GM23338 (cell line): ENCODE data around the gene TBX19. TPM values are rescaled to one million over a fixed set of nuclear protein-coding genes. Genes with fewer than 3 reads are reported as not detected.

Experiments
- ATAC-seq: fragments of 200-7000 bp; cut with Tn5 transposase; 3 replicates; pipeline ENCODE4 v1.9.1; 2020
- DNase-seq: peaks from one replicate; pipeline ENCODE4 v3.0.0-alpha.2; 2015; ENCODE audit warnings: low spot score
- H2AFZ ChIP-seq: fragments of 200-600 bp; sonication (generic); 2 replicates; pipeline ENCODE4 v1.8.0; 2016; ENCODE audit warnings: antibody characterized with exemption, mild to moderate bottlenecking, moderate library complexity
- H3F3A ChIP-seq: fragments of 200-600 bp; sonication (generic); replicated peaks from 2 replicates; pipeline ENCODE4 v1.8.0; 2017; ENCODE audit warnings: antibody characterized with exemption, mixed run types, low read depth
- H3K27ac ChIP-seq: fragments of 200-600 bp; sonication (generic); 2 replicates; pipeline ENCODE4 v1.6.1; 2016; ENCODE audit warnings: low read depth
- H3K27me3 ChIP-seq: fragments of 200-600 bp; sonication (generic); 2 replicates; pipeline ENCODE4 v1.8.0; 2016; ENCODE audit warnings: mild to moderate bottlenecking, mixed run types, moderate library complexity; ENCODE audit not compliant: insufficient read depth
- H3K36me3 ChIP-seq: fragments of 200-600 bp; sonication (generic); 2 replicates; pipeline ENCODE4 v1.8.0; 2016; ENCODE audit warnings: mild to moderate bottlenecking; ENCODE audit not compliant: insufficient read depth
- H3K4me1 ChIP-seq: fragments of 200-600 bp; sonication (generic); 2 replicates; pipeline ENCODE4 v1.8.0; 2016; ENCODE audit warnings: mild to moderate bottlenecking, moderate library complexity; ENCODE audit not compliant: insufficient read depth
- H3K4me2 ChIP-seq: fragments of 200-600 bp; sonication (generic); 2 replicates; pipeline ENCODE4 v1.7.1; 2017; ENCODE audit warnings: mixed run types
- H3K4me3 ChIP-seq: fragments of 200-600 bp; sonication (generic); 2 replicates; pipeline ENCODE4 v1.6.1; 2016; ENCODE audit warnings: mixed run types
- H3K79me2 ChIP-seq: fragments of 200-600 bp; sonication (generic); replicated peaks from 2 replicates; pipeline ENCODE4 v1.8.0; 2017; ENCODE audit warnings: mild to moderate bottlenecking; ENCODE audit not compliant: insufficient read depth
- H3K9me2 ChIP-seq: fragments of 200-600 bp; sonication (generic); 2 replicates; pipeline ENCODE4 v1.8.0; 2017; ENCODE audit not compliant: insufficient read depth
- H4K20me1 ChIP-seq: fragments of 200-600 bp; sonication (generic); replicated peaks from 2 replicates; pipeline ENCODE4 v1.8.0; 2017; ENCODE audit warnings: mild to moderate bottlenecking; ENCODE audit not compliant: insufficient read depth
- H3K27ac Mint-ChIP-seq: 2 replicates; pipeline ENCODE4 v1.8.0; 2020; ENCODE audit warnings: inconsistent platforms, mild to moderate bottlenecking, moderate library complexity, mixed read lengths
- H3K27me3 Mint-ChIP-seq: 3 replicates; pipeline ENCODE4 v1.8.0; 2022; ENCODE audit warnings: low read depth, mild to moderate bottlenecking, moderate library complexity, mixed read lengths, inconsistent platforms; ENCODE audit not compliant: insufficient read depth, poor library complexity
- H3K36me3 Mint-ChIP-seq: 3 replicates; pipeline ENCODE4 v1.8.0; 2021; ENCODE audit warnings: low read depth, mild to moderate bottlenecking, inconsistent platforms, moderate library complexity, mixed read lengths
- H3K4me1 Mint-ChIP-seq: 3 replicates; pipeline ENCODE4 v1.8.0; 2020; ENCODE audit warnings: mild to moderate bottlenecking, inconsistent platforms, mixed read lengths
- H3K4me3 Mint-ChIP-seq: 3 replicates; pipeline ENCODE4 v1.8.0; 2021; ENCODE audit warnings: moderate library complexity, mild to moderate bottlenecking, inconsistent platforms, mixed read lengths
- H3K9me3 Mint-ChIP-seq: 3 replicates; pipeline ENCODE4 v1.8.0; 2020; ENCODE audit warnings: moderate library complexity, mild to moderate bottlenecking, inconsistent platforms, mixed read lengths
- CREB1 ChIP-seq: fragments of 250-450 bp; sonication (Bioruptor Pico); IDR thresholded peaks from 2 replicates; pipeline ENCODE4 v1.5.0; 2020; ENCODE audit warnings: low read depth, mild to moderate bottlenecking, moderate library complexity
- EZH2 ChIP-seq: fragments of 200-600 bp; sonication (generic); IDR thresholded peaks from one replicate; pipeline ENCODE4 v1.8.0; 2017; ENCODE audit warnings: antibody characterized with exemption, mild to moderate bottlenecking, low read depth; ENCODE audit not compliant: unreplicated experiment
- EZH2phosphoT487 ChIP-seq: fragments of 200-600 bp; sonication (generic); IDR thresholded peaks from one replicate; pipeline ENCODE4 v1.8.1; 2018; ENCODE audit warnings: antibody characterized with exemption; ENCODE audit not compliant: unreplicated experiment
- JUNB ChIP-seq: IDR thresholded peaks from one replicate; pipeline ENCODE4 v1.6.1; 2016; ENCODE audit warnings: antibody characterized with exemption; ENCODE audit not compliant: unreplicated experiment
- POLR2AphosphoS5 ChIP-seq: IDR thresholded peaks from 2 replicates; pipeline ENCODE4 v1.6.1; 2016; ENCODE audit warnings: antibody characterized with exemption, low read depth
- ZNF331 ChIP-seq: fragments of 250-450 bp; sonication (Bioruptor Pico); IDR thresholded peaks from 2 replicates; pipeline ENCODE4 v1.5.0; 2020; ENCODE audit warnings: low read depth, mild to moderate bottlenecking, moderate library complexity
- ZNF462 ChIP-seq: fragments of 250-450 bp; sonication (Bioruptor Pico); IDR thresholded peaks from 2 replicates; pipeline ENCODE4 v1.5.0; 2020; ENCODE audit warnings: mild to moderate bottlenecking, moderate library complexity
- polyA plus RNA-seq: library from polyadenylated mRNA; unstranded; fragments of >200 nt; fragmentation: Nextera tagmentation; extraction: Ambion mirVana; gene quantifications from 2 replicates; pipeline ENCODE4 v1.2.1, GENCODE V29; 2016
- total RNA-seq: library from RNA; depleted of rRNA; stranded (reverse); fragments of >200 nt; shearing (Covaris generic); gene quantifications from 2 replicates; pipeline ENCODE4 v1.2.3, GENCODE V29; 2014

The TBX19 gene
- total and polyA plus RNA-seq, 2 experiments from 2014 or later, result 0.76 to 1.1 TPM

GRCh38 chr1:168260393-168260792 is 20.3 kb upstream of the TBX19 start:
- H3F3A ChIP-seq, result no peaks in the 10 kb centered on the region
- Mint-ChIP-seq H3K27ac (peak overlapping the region; percentile 51; the same call in 1 of the 2 replicates), H3K9me3 (peaks cover 41% of the 10 kb centered on the region), H3K4me3 (no peak overlapping the region), H3K27me3 (peaks cover 2% of the 10 kb centered on the region), H3K4me1 (peaks cover 24% of the 10 kb centered on the region), H3K36me3 (peaks cover 44% of the 10 kb centered on the region)
- H3K4me1 ChIP-seq, result peaks cover 17% of the 10 kb centered on the region
- H4K20me1 ChIP-seq, result no peaks in the 10 kb centered on the region
- no peak overlapping the region for H3K27ac ChIP-seq
- H3K79me2 ChIP-seq, result 0 out of 2 replicates have a peak, but pooled peaks cover 4% of the 10 kb centered on the region
- TF ChIP-seq ZNF462 (CRISPR knock-in tag) (no peak), ZNF331 (CRISPR knock-in tag) (no peak), POLR2AphosphoS5 (no peak), EZH2 (no peak), JUNB (no peak), CREB1 (CRISPR knock-in tag) (no peak)
- no peak for ATAC-seq
- H3K36me3 ChIP-seq, result peaks cover 19% of the 10 kb centered on the region
- no peaks in the 10 kb centered on the region for H3K27me3 ChIP-seq
- 0 out of 2 replicates have a peak, but pooled peaks cover 5% of the 10 kb centered on the region for H3K9me2 ChIP-seq
- no peak overlapping the region for H2AFZ ChIP-seq
- peak overlapping the region; percentile 50 for H3K4me2 ChIP-seq
- DNase-seq, result peak; percentile 10
- no peak overlapping the region for H3K4me3 ChIP-seq

- Histone ChIP-seq H3K79me2 (0 out of 2 replicates have a peak, but pooled peaks cover 4% of the 10 kb centered on the region), H3K27ac (no peak overlapping the region), H4K20me1 (no peaks in the 10 kb centered on the region), H3F3A (no peaks in the 10 kb centered on the region), H3K4me3 (no peak overlapping the region), H3K9me2 (0 out of 2 replicates have a peak, but pooled peaks cover 5% of the 10 kb centered on the region), H3K4me2 (no peak overlapping the region), H3K27me3 (no peaks in the 10 kb centered on the region), H3K36me3 (peaks cover 11% of the 10 kb centered on the region), H3K4me1 (peaks cover 17% of the 10 kb centered on the region), H2AFZ (no peak overlapping the region)
- no peak for ATAC-seq
- peaks cover 35% of the 10 kb centered on the region for H3K36me3 Mint-ChIP-seq
- DNase-seq, result no peak
- H3K4me1 Mint-ChIP-seq, result peaks cover 24% of the 10 kb centered on the region
- H3K27me3 Mint-ChIP-seq, result no peaks in the 10 kb centered on the region
- H3K9me3 Mint-ChIP-seq, result peaks cover 33% of the 10 kb centered on the region
- no peak overlapping the region for H3K27ac Mint-ChIP-seq
- no peak overlapping the region for H3K4me3 Mint-ChIP-seq
- TF ChIP-seq ZNF462 (CRISPR knock-in tag) (no peak), EZH2phosphoT487 (no peak)
Measured at GRCh38 chr1:168261390-168261789, 19.3 kb upstream of the TBX19 start.
